Calu3 (cell line): ENCODE results near the gene TMED10. TPM values are rescaled to one million over a fixed set of nuclear protein-coding genes. Genes with fewer than 3 reads are reported as not detected.

Experiments used
- BruUV-seq: library from RNA; stranded (reverse); fragments of 400-500 nt; replicated peaks from 2 replicates; lab custom pipeline; 2021; lab: Mats Ljungman, UMichigan
- CTCF ChIA-PET: fragments of 300-600 bp; sonication (Branson Sonifier 250); formaldehyde crosslinking; loops from one replicate; lab custom pipeline; 2022; ENCODE audit warnings: antibody characterized with exemption; lab: Charles Lee
- DNase-seq: peaks from one replicate; pipeline ENCODE4 v3.0.0; 2022
- H3K27ac Mint-ChIP-seq: one replicate; pipeline ENCODE4 v1.8.0; 2022; ENCODE audit warnings: mixed read lengths; ENCODE audit not compliant: unreplicated experiment
- H3K27me3 Mint-ChIP-seq: one replicate; pipeline ENCODE4 v1.8.0; 2022; ENCODE audit warnings: mixed read lengths; ENCODE audit not compliant: unreplicated experiment
- H3K36me3 Mint-ChIP-seq: one replicate; pipeline ENCODE4 v1.8.0; 2022; ENCODE audit warnings: mild to moderate bottlenecking, moderate library complexity, mixed read lengths; ENCODE audit not compliant: insufficient read depth, unreplicated experiment
- H3K4me1 Mint-ChIP-seq: one replicate; pipeline ENCODE4 v1.8.0; 2022; ENCODE audit warnings: mild to moderate bottlenecking, low read depth, mixed read lengths; ENCODE audit not compliant: unreplicated experiment
- H3K4me3 Mint-ChIP-seq: one replicate; pipeline ENCODE4 v1.8.0; 2022; ENCODE audit warnings: mild to moderate bottlenecking, low read depth, moderate library complexity, mixed read lengths; ENCODE audit not compliant: unreplicated experiment
- H3K9me3 Mint-ChIP-seq: one replicate; pipeline ENCODE4 v1.8.0; 2022; ENCODE audit warnings: low read depth, mixed read lengths; ENCODE audit not compliant: unreplicated experiment
- intact Hi-C: fragments of 100-400 bp; cut with micrococcal nuclease; formaldehyde crosslinking; loops from one replicate; pipeline ENCODE4 v1.10.0; 2022; ENCODE audit not compliant: unreplicated experiment
- total RNA-seq: library from RNA; stranded (reverse); gene quantifications from 2 replicates; pipeline ENCODE4 v1.2.3, GENCODE V29; 2022
- TF ChIP-seq, protein P1 (sequence below): fragments of 200-600 bp; IDR thresholded peaks from one replicate; pipeline ENCODE4 v1.8.0; 2022; ENCODE audit warnings: antibody characterized with exemption; ENCODE audit not compliant: unreplicated experiment

The TMED10 gene
- total RNA-seq, 1 experiment from 2014 or later, result 391 TPM

DNA sequence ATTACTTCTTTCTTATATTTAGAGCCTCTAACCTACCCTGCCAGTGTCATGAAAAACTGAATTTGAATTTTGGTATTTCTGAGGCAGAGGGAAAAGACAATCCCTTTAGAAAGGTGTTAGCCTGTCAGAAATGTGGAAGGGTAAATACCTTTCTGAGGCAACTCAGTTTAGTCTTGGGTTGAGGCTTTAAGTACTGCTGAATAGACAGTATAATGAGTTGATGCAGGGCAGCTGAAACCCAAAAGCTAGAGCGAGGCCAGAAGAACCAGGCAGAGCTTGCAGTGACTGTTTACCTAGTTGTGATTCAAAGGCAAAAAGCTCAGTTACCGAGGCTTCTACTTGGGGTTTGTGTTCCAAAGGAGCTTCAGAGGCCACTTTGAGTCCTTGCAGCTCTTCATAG lies 88.3 kb downstream of the TMED10 start:
- no peak for DNase-seq
- no peak overlapping the region for H3K27ac Mint-ChIP-seq
- H3K27me3 Mint-ChIP-seq, result no peaks in the 10 kb centered on the region
- intact Hi-C loops, result loop anchor here (1.0 to 10.0 kb wide), 4 partner anchors 63 to 227 kb away; no protein-coding TSS in a partner anchor
- no peaks in the 10 kb centered on the region for H3K9me3 Mint-ChIP-seq
- no TSS peak for BruUV-seq
- peaks cover 13% of the 10 kb centered on the region for H3K36me3 Mint-ChIP-seq
- H3K4me3 Mint-ChIP-seq, result no peak overlapping the region
- TF ChIP-seq, protein P1, sequence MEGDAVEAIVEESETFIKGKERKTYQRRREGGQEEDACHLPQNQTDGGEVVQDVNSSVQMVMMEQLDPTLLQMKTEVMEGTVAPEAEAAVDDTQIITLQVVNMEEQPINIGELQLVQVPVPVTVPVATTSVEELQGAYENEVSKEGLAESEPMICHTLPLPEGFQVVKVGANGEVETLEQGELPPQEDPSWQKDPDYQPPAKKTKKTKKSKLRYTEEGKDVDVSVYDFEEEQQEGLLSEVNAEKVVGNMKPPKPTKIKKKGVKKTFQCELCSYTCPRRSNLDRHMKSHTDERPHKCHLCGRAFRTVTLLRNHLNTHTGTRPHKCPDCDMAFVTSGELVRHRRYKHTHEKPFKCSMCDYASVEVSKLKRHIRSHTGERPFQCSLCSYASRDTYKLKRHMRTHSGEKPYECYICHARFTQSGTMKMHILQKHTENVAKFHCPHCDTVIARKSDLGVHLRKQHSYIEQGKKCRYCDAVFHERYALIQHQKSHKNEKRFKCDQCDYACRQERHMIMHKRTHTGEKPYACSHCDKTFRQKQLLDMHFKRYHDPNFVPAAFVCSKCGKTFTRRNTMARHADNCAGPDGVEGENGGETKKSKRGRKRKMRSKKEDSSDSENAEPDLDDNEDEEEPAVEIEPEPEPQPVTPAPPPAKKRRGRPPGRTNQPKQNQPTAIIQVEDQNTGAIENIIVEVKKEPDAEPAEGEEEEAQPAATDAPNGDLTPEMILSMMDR, result no peak
- CTCF ChIA-PET, result interaction anchor here (0.7 to 2.3 kb wide), 3 partner anchors 142 to 227 kb away, joined by 4 to 15 read pairs (median 8); no protein-coding TSS in a partner anchor
- H3K4me1 Mint-ChIP-seq, result no peaks in the 10 kb centered on the region

DNA sequence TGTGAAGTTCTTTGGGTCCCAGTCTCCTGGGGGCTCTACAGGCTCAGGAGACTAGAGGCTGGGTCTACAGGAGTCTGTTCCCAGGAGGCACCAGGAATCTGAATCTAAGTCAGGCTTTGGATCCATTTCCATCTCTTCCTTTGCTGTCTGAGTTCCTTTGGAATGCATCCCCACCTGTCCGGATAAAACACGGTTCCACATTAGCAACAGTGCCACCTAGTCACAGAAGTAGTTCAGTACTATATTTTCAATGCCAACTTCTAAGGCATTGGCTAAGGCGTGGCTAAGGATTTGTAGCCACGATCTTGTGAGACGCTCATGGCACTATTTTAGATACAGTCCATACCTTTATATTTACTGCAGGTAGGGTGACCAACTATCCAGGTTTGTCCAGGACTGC lies 91.9 kb downstream of the TMED10 start:
- Mint-ChIP-seq H3K27ac (no peak overlapping the region), H3K4me1 (no peaks in the 10 kb centered on the region), H3K4me3 (no peak overlapping the region), H3K9me3 (no peaks in the 10 kb centered on the region), H3K27me3 (no peaks in the 10 kb centered on the region), H3K36me3 (peaks cover 13% of the 10 kb centered on the region)
- DNase-seq, result no peak
- no TSS peak for BruUV-seq
- TF ChIP-seq, protein P1, result peak; percentile 15
- CTCF ChIA-PET, result no interaction called here
- intact Hi-C loops, result loop anchor here (10.0 kb wide), 1 partner anchor 60 kb away; no protein-coding TSS in a partner anchor

DNA sequence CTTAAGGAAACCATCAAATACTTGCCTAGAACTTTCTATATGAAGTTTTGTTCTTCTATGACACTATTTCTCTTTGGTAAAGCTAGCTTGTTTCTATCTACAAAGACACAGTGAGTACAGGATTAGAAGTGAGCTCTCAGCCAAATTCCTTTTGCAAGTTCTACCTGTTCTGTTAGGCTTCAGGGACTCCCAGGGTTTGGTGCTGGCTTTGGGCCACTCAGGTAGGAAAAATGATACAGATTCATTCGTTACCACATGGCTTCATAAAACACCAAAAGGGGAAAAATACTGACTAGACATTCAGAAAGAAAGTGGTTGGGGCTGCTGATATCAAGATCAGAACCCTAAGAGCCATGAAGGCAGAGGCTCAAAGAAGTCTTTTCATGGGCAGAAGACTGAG lies 93.1 kb downstream of the TMED10 start:
- H3K4me1 Mint-ChIP-seq, result no peaks in the 10 kb centered on the region
- no peaks in the 10 kb centered on the region for H3K9me3 Mint-ChIP-seq
- H3K27ac Mint-ChIP-seq, result no peak overlapping the region
- H3K4me3 Mint-ChIP-seq, result no peak overlapping the region
- DNase-seq, result no peak
- H3K27me3 Mint-ChIP-seq, result no peaks in the 10 kb centered on the region
- no TSS peak for BruUV-seq
- H3K36me3 Mint-ChIP-seq, result peaks cover 9% of the 10 kb centered on the region
- TF ChIP-seq, protein P1, result no peak
- CTCF ChIA-PET, result no interaction called here
- intact Hi-C loops, result loop anchor here (10.0 kb wide), 1 partner anchor 58 kb away; no protein-coding TSS in a partner anchor

DNA sequence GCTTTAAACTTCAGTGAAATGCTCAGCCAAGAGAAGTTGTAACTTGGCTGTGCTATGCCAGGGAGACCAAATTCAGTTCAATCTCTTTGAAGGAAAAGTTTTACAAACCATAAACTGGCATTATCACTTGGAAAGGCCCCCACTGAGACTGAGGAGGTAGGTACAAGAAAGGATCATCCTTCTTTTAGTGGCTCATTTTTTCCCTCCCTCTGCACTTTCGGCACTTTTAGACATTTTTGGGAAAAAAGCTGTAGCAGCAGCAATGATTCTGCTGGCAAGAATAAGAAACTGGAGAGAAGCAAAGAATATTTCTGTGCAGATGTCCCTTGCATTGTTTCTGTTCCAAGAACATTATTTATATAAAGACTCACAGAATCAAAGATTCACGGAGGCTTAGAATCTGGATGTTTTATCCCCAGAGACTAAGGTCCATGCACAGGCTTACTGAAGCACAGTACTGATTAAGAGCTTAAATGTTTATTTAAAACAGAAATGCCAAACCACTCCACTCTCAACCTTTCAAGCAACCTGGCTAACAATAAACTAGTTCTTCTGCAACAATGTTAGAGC lies 94.7 kb downstream of the TMED10 start:
- TF ChIP-seq, protein P1, result no peak
- Mint-ChIP-seq H3K27me3 (no peaks in the 10 kb centered on the region), H3K27ac (no peak overlapping the region), H3K36me3 (peaks cover 7% of the 10 kb centered on the region), H3K4me1 (no peaks in the 10 kb centered on the region), H3K4me3 (no peak overlapping the region), H3K9me3 (no peaks in the 10 kb centered on the region)
- CTCF ChIA-PET, result no interaction called here
- no peak for DNase-seq
- intact Hi-C loops, result loop anchor here (10.0 kb wide), 1 partner anchor 57 kb away; no protein-coding TSS in a partner anchor
- no TSS peak for BruUV-seq

Other genes with a start within 250 kb of the TMED10 start
- 1.2 and 2.1 TPM in 2 replicates for gene PGF, start 221.0 kb downstream of the TMED10 start, total RNA-seq
- 41.2 and 42.9 TPM in 2 replicates for gene EIF2B2, start 173.7 kb downstream of the TMED10 start, total RNA-seq
- 24.7 and 25.0 TPM in 2 replicates for gene MLH3, start 125.1 kb downstream of the TMED10 start, total RNA-seq
- gene ACYP1, start 112.6 kb downstream of the TMED10 start, total RNA-seq, result 27.4 and 33.2 TPM in 2 replicates
- gene ZC2HC1C, start 107.0 kb downstream of the TMED10 start, total RNA-seq, result 5.1 and 5.3 TPM in 2 replicates
- gene NEK9, start 49.6 kb downstream of the TMED10 start, total RNA-seq, result 63.4 and 65.4 TPM in 2 replicates
- 149 and 183 TPM in 2 replicates for gene FOS, start 102.2 kb upstream of the TMED10 start, total RNA-seq